ENCODE results near the gene CDC14A. TPM values are rescaled to one million over a fixed set of nuclear protein-coding genes. Genes with fewer than 3 reads are reported as not detected.
A peak's percentile ranks its signal among the peaks of the same experiment; 100 is the strongest.

The CDC14A gene
- total and polyA plus RNA-seq, 2 of the 8 experiments (the other 6 are each of a cell fraction or from before 2014, with no cell fraction given): 3.2 to 8.9 TPM

DNA sequence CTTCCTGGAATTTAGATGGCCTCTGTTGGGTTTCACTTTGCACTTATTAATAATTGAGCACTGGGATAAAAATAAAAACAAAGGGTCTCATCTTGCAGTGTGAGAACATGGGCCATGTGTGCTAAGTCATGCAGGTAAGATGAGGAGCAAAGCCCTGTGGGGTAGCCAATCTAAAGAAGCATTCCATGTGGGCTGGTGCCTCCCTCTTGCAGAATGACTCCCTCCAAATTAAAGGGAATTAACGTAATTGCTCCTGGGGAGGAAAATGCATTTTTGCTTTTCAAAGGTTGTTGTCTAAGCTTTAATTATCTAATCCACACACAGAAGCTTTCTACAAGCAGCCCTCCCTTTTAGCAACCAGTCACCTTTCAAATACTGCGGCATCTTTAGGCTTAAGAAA is 69.8 kb downstream of the CDC14A start:
- H3K18ac ChIP-seq (ENCODE audit: extremely low read depth, low read length): no peak overlapping the region
- H3K9ac ChIP-seq (replicated peaks in 1 of 4; ENCODE audit: extremely low read depth in 1 of 4, low read depth in 3 of 4, low read length in 3 of 4): no peak overlapping the region
- ChIA-PET POLR2A (ENCODE audit: partially characterized antibody) (no interaction called here), CTCF (ENCODE audit: partially characterized antibody) (interaction anchor here (1.7 to 4.3 kb wide), 5 partner anchors 10 to 64 kb away, joined by 7 to 30 read pairs (median 11); no protein-coding TSS in a partner anchor)
- peaks cover 0 to 1% of the 10 kb centered on the region in 2 experiments for H4K20me1 ChIP-seq (replicated peaks in 1 of 2; ENCODE audit: control insufficient read depth in 1 of 2, insufficient read depth in 2 of 2, low read length in 2 of 2)
- H2BK12ac ChIP-seq (ENCODE audit: low read depth, low read length): no peak overlapping the region
- H3K56ac ChIP-seq (replicated peaks; ENCODE audit: insufficient read length, low read depth, low read length): no peak overlapping the region
- H2AK5ac ChIP-seq (ENCODE audit: low read depth, low read length): no peak overlapping the region
- no peak overlapping the region for H3K27ac ChIP-seq (ENCODE audit: low read depth, low read length)
- H3K4me2 ChIP-seq (ENCODE audit: insufficient read depth in 1 of 2, low read depth in 2 of 2, low read length in 2 of 2): no peak overlapping the region
- no peak overlapping the region for H2BK5ac ChIP-seq (ENCODE audit: low read depth, low read length)
- DNase-seq (ENCODE audit: low read depth in 1 of 2, low spot score in 2 of 2) (no peak), FAIRE-seq (no peak)
- H3K14ac ChIP-seq (ENCODE audit: insufficient read length): no peak overlapping the region
- H4K8ac ChIP-seq (ENCODE audit: extremely low read depth, insufficient read depth, low read length): no peak overlapping the region
- 74% methylated on average over 2 of the region's 2 CpGs; no CpG with 5 or more reads in 1 of the 2 experiments for WGBS, 2 experiments (ENCODE audit: extremely low coverage in 1 of 2, insufficient coverage in 1 of 2, insufficient read length in 1 of 2, insufficient replicate concordance in 2 of 2, low coverage in 1 of 2, low lambda C conversion rate in 2 of 2, missing lambda C conversion rate in 1 of 2)
- H3K36me3 ChIP-seq (ENCODE audit: control insufficient read depth in 2 of 4, insufficient read depth in 4 of 4, low read length in 3 of 4): no peaks in the 10 kb centered on the region
- H3K4me1 ChIP-seq (replicated peaks in 1 of 4; ENCODE audit: control insufficient read depth in 3 of 4, insufficient read depth in 4 of 4, low read length in 3 of 4): peaks cover 0 to 5% (median 3%) of the 10 kb centered on the region in 4 experiments; a peak in 4 of 7 replicates
- H3K23me2 ChIP-seq (ENCODE audit: low read depth, low read length): no peaks in the 10 kb centered on the region
- H3K23ac ChIP-seq (ENCODE audit: insufficient read length): no peak overlapping the region
- no peak overlapping the region for H3K4ac ChIP-seq (replicated peaks; ENCODE audit: insufficient read length, low read depth, low read length)
- TF ChIP-seq E2F6 (IDR thresholded peaks at IDR 0.05) (0 out of 2 replicates have a peak, but pooled peaks have one; percentile 13), CEBPB (IDR thresholded peaks at IDR 0.05; ENCODE audit: low read depth, low read length) (no peak)
- no peaks in the 10 kb centered on the region for H3K79me2 ChIP-seq (ENCODE audit: control insufficient read depth in 1 of 2, insufficient read depth in 2 of 2, low read length in 2 of 2)
- no peak overlapping the region for H2BK15ac ChIP-seq (ENCODE audit: low read length)
- H3K79me1 ChIP-seq (ENCODE audit: low read depth, low read length): 0 out of 2 replicates have a peak, but pooled peaks cover 2% of the 10 kb centered on the region
- no peaks in the 10 kb centered on the region for H3K9me3 ChIP-seq (ENCODE audit: insufficient read depth in 2 of 2, low read depth in 1 of 2, low read length in 1 of 2)
- no peak overlapping the region for H4K91ac ChIP-seq (replicated peaks; ENCODE audit: insufficient read length, low read length)
- no peaks in the 10 kb centered on the region; a peak in 1 of 7 replicates for H3K27me3 ChIP-seq (replicated peaks in 1 of 4; ENCODE audit: control insufficient read depth in 3 of 4, extremely low read depth in 1 of 4, insufficient read depth in 3 of 4, low read length in 3 of 4)
- H4K5ac ChIP-seq (ENCODE audit: insufficient read length, low read depth, low read length): no peak overlapping the region
- H2BK20ac ChIP-seq (ENCODE audit: low read length): no peak overlapping the region
- H3K4me3 ChIP-seq (ENCODE audit: extremely low read depth in 1 of 4, insufficient read depth in 2 of 4, low read depth in 3 of 4, low read length in 4 of 4): no peak overlapping the region
- H2AFZ ChIP-seq (ENCODE audit: low read length): no peak overlapping the region
- no peak overlapping the region for H2BK120ac ChIP-seq (replicated peaks; ENCODE audit: low read depth, low read length)

All from H1 (cell line).